ENCODE results near the gene FBN2.
"Not testable (repeated sequence)": the region's sequence is repeated elsewhere in the genome, so short reads cannot be mapped to it uniquely, and the experiment has no call there.

FBN2 gene

GRCh38 chr5:128513806-128514205, 24.2 kb downstream of the FBN2 start:
- Mint-ChIP-seq H3K27me3 (ENCODE audit: low read depth) (no peaks in the 10 kb centered on the region), H3K36me3 (ENCODE audit: low read depth) (no peaks in the 10 kb centered on the region), H3K4me3 (no peak overlapping the region), H3K4me1 (ENCODE audit: low read depth) (no peaks in the 10 kb centered on the region), H3K9me3 (no peaks in the 10 kb centered on the region), H3K27ac (no peak overlapping the region)

GRCh38 chr5:128512894-128513293, 25.2 kb downstream of the FBN2 start:
- no peaks in the 10 kb centered on the region for H3K36me3 Mint-ChIP-seq (ENCODE audit: low read depth)
- H3K27me3 Mint-ChIP-seq (ENCODE audit: low read depth) = no peaks in the 10 kb centered on the region
- no peak overlapping the region for H3K27ac Mint-ChIP-seq
- no peaks in the 10 kb centered on the region for H3K9me3 Mint-ChIP-seq
- no peaks in the 10 kb centered on the region for H3K4me1 Mint-ChIP-seq (ENCODE audit: low read depth)
- no peak overlapping the region for H3K4me3 Mint-ChIP-seq

- no peaks in the 10 kb centered on the region for H3K27me3 Mint-ChIP-seq (ENCODE audit: low read depth)
- no peak overlapping the region for H3K27ac Mint-ChIP-seq
- no peaks in the 10 kb centered on the region for H3K4me1 Mint-ChIP-seq (ENCODE audit: low read depth)
- peaks cover 16% of the 10 kb centered on the region for H3K9me3 Mint-ChIP-seq
- H3K4me3 Mint-ChIP-seq = no peak overlapping the region
- H3K36me3 Mint-ChIP-seq (ENCODE audit: low read depth) = no peaks in the 10 kb centered on the region
Observed at GRCh38 chr5:128506643-128507042, 31.4 kb downstream of the FBN2 start.

GRCh38 chr5:128503727-128504126, 34.3 kb downstream of the FBN2 start:
- H3K4me1 Mint-ChIP-seq (ENCODE audit: low read depth); H3K27me3 Mint-ChIP-seq (ENCODE audit: low read depth); H3K27ac Mint-ChIP-seq; H3K4me3 Mint-ChIP-seq; H3K36me3 Mint-ChIP-seq (ENCODE audit: low read depth): not testable (repeated sequence)
- H3K9me3 Mint-ChIP-seq = peaks cover 16% of the 10 kb centered on the region

- Mint-ChIP-seq H3K36me3 (ENCODE audit: low read depth) (no peaks in the 10 kb centered on the region), H3K4me1 (ENCODE audit: low read depth) (no peaks in the 10 kb centered on the region), H3K27me3 (ENCODE audit: low read depth) (no peaks in the 10 kb centered on the region), H3K27ac (no peak overlapping the region), H3K9me3 (peaks cover 8% of the 10 kb centered on the region), H3K4me3 (no peak overlapping the region)
Observed at GRCh38 chr5:128498844-128499455, 39.1 kb downstream of the FBN2 start.

GRCh38 chr5:128494516-128494915, 43.5 kb downstream of the FBN2 start:
- Mint-ChIP-seq H3K4me1 (ENCODE audit: low read depth) (no peaks in the 10 kb centered on the region), H3K27ac (no peak overlapping the region), H3K36me3 (ENCODE audit: low read depth) (no peaks in the 10 kb centered on the region)

GRCh38 chr5:128493657-128494329, 44.3 kb downstream of the FBN2 start:
- Mint-ChIP-seq H3K4me3 (no peak overlapping the region), H3K27ac (no peak overlapping the region), H3K4me1 (ENCODE audit: low read depth) (no peaks in the 10 kb centered on the region), H3K27me3 (ENCODE audit: low read depth) (no peaks in the 10 kb centered on the region), H3K9me3 (no peaks in the 10 kb centered on the region), H3K36me3 (ENCODE audit: low read depth) (no peaks in the 10 kb centered on the region)

More at GRCh38 chr5:128494516-128494915, 43.5 kb downstream of the FBN2 start:
- Mint-ChIP-seq H3K4me3 (no peak overlapping the region), H3K9me3 (no peaks in the 10 kb centered on the region), H3K27me3 (ENCODE audit: low read depth) (no peaks in the 10 kb centered on the region)

- Mint-ChIP-seq H3K9me3 (no peaks in the 10 kb centered on the region), H3K36me3 (ENCODE audit: low read depth) (no peaks in the 10 kb centered on the region), H3K27ac (no peak overlapping the region), H3K27me3 (ENCODE audit: low read depth) (no peaks in the 10 kb centered on the region), H3K4me1 (ENCODE audit: low read depth) (no peaks in the 10 kb centered on the region), H3K4me3 (no peak overlapping the region)
Observed at GRCh38 chr5:128491291-128491690, 46.8 kb downstream of the FBN2 start.

- Mint-ChIP-seq H3K4me3 (no peak overlapping the region), H3K36me3 (ENCODE audit: low read depth) (no peaks in the 10 kb centered on the region), H3K4me1 (ENCODE audit: low read depth) (no peaks in the 10 kb centered on the region), H3K27me3 (ENCODE audit: low read depth) (no peaks in the 10 kb centered on the region), H3K27ac (no peak overlapping the region), H3K9me3 (no peaks in the 10 kb centered on the region)
Observed at GRCh38 chr5:128490761-128491160, 47.3 kb downstream of the FBN2 start.

GRCh38 chr5:128487041-128487440, 51.0 kb downstream of the FBN2 start:
- Mint-ChIP-seq H3K4me1 (ENCODE audit: low read depth) (no peaks in the 10 kb centered on the region), H3K27me3 (ENCODE audit: low read depth) (no peaks in the 10 kb centered on the region), H3K36me3 (ENCODE audit: low read depth) (no peaks in the 10 kb centered on the region), H3K27ac (no peak overlapping the region), H3K9me3 (no peaks in the 10 kb centered on the region), H3K4me3 (no peak overlapping the region)

GRCh38 chr5:128483738-128484137, 54.3 kb downstream of the FBN2 start:
- Mint-ChIP-seq H3K36me3 (ENCODE audit: low read depth) (no peaks in the 10 kb centered on the region), H3K27ac (no peak overlapping the region), H3K27me3 (ENCODE audit: low read depth) (no peaks in the 10 kb centered on the region), H3K9me3 (no peaks in the 10 kb centered on the region), H3K4me1 (ENCODE audit: low read depth) (no peaks in the 10 kb centered on the region), H3K4me3 (no peak overlapping the region)

- Mint-ChIP-seq H3K4me3 (no peak overlapping the region), H3K27me3 (ENCODE audit: low read depth) (no peaks in the 10 kb centered on the region), H3K4me1 (ENCODE audit: low read depth) (no peaks in the 10 kb centered on the region), H3K36me3 (ENCODE audit: low read depth) (no peaks in the 10 kb centered on the region), H3K27ac (no peak overlapping the region), H3K9me3 (no peaks in the 10 kb centered on the region)
Observed at GRCh38 chr5:128480906-128481633, 57.0 kb downstream of the FBN2 start.

GRCh38 chr5:128480158-128480557, 57.9 kb downstream of the FBN2 start:
- no peak overlapping the region for H3K27ac Mint-ChIP-seq
- no peaks in the 10 kb centered on the region for H3K9me3 Mint-ChIP-seq
- H3K36me3 Mint-ChIP-seq (ENCODE audit: low read depth) = no peaks in the 10 kb centered on the region
- no peaks in the 10 kb centered on the region for H3K4me1 Mint-ChIP-seq (ENCODE audit: low read depth)
- H3K4me3 Mint-ChIP-seq = no peak overlapping the region
- H3K27me3 Mint-ChIP-seq (ENCODE audit: low read depth) = no peaks in the 10 kb centered on the region

- Mint-ChIP-seq H3K9me3 (no peaks in the 10 kb centered on the region), H3K4me1 (ENCODE audit: low read depth) (no peaks in the 10 kb centered on the region), H3K27me3 (ENCODE audit: low read depth) (no peaks in the 10 kb centered on the region), H3K36me3 (ENCODE audit: low read depth) (no peaks in the 10 kb centered on the region), H3K4me3 (no peak overlapping the region), H3K27ac (no peak overlapping the region)
Observed at GRCh38 chr5:128478386-128479368, 59.4 kb downstream of the FBN2 start.

Data from T-helper 1 cell treated with Interleukin-12 subunit alpha and Interleukin-12 subunit beta and Interleukin-4 antibody, amounts not matched to agents 30 μg/mL and 1 μg/mL, for 36 hours (primary cell).